GM19240 (cell line): ENCODE results near the gene CMTM3.
"Not testable (repeated sequence)": the region's sequence is repeated elsewhere in the genome, so short reads cannot be mapped to it uniquely, and the experiment has no call there.

Experiments used
- DNase-seq: peaks from one replicate; pipeline ENCODE4 v3.0.0; 2011; ENCODE audit warnings: low spot score; ENCODE audit not compliant: insufficient read length

The CMTM3 gene

DNA sequence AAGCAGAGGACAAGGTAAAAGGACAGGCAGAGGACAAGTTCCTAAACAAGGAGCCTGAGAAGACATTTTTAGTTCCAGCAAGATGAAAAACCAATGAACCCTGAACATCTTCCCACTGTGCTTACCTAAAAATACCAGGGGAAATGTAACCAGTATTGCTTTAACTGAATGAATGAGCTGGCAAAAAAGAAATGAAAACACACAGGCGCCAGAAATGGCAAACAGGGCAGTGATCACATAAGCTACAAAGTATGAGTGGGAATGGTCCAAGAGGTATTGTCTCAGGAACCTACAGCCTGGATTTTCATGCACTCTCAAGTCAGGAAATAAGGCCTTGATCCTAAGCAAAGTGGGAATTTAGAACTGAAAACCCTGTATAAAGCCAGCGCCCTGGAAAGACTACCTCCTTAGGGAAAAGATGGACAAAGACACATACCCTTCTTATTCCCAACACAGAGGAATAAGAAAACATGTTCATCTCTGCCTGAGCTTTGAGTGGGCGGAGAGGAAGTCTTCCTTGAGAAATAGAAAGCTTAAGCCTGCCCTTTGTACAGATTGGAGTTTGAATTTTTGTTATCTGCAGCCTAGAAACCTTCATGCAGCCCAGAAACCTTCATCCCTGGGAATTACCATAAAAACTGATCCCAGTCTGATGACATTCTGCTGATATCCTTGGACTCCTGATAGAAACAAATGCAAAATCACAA, 23.1 kb upstream of the CMTM3 start:
- DNase-seq: no peak

DNA sequence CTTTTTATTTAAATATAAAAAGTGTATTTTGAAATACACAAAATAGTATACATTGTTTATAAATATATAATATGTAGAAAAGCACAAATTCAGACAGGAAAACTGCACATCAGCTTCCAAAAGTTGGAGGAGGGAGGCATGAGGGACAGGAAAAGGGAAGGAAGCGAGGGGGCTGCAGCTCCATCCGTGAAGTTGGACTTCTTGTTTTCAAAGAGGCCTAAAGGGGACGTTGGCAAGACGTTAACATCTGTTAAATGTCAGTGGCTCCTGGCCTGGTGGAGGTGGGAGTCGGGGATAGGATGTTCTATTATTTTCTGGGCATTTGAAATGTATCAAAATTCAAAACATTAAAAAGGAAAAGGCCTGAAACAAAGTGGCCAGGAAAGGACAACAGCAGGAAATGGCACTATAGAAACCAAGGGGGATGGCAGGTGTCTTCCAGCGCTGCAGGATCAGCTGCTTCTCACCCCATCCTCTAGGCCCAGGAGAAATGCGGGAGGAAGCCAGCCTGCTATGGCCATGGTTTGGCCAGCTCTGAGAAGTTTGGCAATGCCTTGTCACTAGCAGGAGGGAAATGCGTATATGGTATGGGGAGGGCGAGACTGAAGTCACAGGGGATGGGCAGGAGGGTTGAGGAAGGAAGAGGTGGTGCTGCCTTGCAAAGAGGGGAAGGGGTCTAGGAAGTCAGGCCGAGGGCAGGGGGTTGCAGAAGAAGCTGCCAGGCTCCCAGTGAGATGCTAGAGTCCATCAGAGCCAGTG, 18.8 kb upstream of the CMTM3 start:
- DNase-seq: no peak

DNA sequence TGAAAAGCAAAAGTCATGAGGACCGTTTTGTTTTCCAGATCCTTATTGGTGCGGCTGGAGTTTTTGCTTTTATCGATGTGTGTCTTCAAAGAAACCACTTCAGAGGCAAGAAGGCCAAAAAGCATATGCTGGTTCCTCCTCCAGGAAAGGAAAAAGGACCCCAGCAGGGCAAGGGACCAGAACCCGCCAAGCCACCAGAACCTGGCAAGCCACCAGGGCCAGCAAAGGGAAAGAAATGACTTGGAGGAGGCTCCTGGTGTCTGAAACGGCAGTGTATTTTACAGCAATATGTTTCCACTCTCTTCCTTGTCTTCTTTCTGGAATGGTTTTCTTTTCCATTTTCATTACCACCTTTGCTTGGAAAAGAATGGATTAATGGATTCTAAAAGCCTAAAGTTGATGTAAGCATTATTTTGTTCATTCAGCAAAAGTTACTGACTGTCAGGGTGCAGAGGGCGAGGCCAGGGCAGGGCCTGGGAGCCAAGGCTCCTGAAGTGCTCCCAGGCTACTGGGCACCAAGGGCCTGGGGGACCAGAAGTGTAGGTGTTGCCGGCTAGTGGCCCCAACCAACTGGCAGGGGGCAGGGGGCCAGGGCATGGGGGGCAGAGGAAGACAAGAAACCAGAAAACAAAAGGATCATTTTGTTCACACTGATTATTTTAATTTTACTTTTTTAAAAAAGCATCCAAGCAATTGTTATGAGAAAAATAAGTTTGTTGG, 16.5 kb upstream of the CMTM3 start:
- DNase-seq: no peak

DNA sequence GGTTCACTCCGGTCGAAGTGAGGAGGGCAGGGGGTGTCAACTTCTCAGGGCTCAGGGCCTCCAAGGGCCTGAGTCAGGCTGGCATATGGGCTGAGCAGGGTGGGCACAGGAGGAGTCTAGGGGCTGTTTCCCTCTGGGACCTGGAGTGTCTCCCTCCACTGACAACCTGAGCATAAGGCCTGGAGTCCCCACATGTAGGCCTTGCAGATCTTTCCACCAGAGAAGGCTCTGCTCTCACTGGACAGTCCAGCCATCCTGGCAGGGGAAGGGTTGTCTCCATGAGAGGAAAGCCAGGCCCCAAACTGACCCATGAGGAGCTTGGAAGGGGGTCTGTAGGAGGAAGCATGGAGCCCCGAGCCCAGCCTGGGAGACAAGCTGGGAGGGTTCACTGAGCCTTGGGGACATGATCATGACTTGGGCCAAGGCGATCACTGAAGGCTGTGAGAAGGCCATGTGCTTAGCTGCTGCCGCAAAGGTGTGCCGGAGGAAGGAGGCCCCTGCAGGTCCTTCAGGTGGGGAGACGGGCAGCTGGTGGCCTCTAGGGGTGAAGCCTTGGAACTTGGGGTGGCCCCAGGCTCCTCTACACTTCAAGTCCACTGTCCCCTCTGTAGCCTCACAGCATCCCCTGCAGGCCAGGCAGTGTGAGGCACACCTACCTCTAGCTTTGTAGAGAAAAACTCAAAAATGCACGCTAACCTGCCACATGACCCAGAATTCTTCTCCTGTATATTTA, 15.4 kb upstream of the CMTM3 start:
- no peak for DNase-seq

GRCh38 chr16:66590322-66590721, 14.2 kb upstream of the CMTM3 start:
- DNase-seq: no peak

GRCh38 chr16:66591018-66591417, 13.5 kb upstream of the CMTM3 start:
- no peak for DNase-seq

DNA sequence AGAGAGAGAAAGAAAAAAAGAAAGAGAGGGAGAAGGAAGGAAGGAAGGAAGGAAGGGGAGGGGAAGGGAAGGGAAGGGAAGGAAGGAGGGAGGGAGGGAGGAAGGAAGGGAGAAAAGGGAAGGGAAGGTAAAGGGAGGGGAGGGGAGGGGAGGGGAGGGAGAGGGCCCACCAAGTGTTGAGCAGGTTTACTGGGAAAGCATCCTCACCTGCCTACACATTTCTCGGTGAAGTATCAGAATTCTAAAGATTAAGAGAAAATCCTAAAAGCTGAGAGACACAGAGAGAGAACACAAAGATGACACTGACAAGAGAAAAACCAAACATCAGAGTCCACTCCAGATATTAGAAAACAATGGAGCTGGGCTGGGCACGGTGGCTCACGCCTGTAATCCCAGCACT, 12.3 kb upstream of the CMTM3 start:
- no peak for DNase-seq

DNA sequence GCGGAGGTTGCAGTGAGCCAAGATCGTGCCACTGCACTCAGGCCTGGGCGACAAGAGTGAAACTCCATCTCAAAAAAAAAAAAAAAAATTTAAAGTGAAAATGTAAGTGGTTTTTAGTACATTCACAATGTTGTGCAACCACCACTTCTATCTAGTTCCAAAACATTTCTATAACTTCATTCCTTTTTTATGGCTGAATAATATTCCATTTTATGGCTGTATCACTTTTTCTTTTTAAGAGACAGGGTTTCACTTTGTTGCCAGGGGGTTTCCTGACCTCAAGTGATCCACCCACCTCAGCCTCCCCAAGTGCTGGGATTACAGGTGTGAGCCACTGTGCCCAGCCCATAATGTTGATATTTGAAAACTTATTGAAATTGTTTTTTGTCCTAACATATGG, 11.7 kb upstream of the CMTM3 start:
- no peak for DNase-seq

DNA sequence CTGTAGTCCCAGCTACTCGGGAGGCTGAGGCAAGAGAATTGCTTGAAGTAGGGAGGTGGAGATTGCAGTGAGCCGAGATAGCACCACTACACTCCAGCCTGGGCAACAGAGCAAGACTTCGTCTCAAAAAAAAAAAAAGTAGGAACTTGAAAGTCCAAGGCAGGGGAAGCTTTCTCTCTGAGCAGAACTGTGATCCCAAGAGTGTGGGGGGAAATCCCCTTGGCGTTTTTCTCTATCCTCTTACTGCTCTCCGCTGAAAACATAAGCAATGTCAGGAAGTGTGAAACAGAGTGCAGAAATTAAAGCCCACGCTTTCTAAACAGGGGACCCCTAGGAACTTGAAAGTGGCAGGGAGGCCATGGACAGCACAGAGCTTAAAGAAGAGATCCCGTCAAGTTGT, 9.8 kb upstream of the CMTM3 start:
- no peak for DNase-seq

DNA sequence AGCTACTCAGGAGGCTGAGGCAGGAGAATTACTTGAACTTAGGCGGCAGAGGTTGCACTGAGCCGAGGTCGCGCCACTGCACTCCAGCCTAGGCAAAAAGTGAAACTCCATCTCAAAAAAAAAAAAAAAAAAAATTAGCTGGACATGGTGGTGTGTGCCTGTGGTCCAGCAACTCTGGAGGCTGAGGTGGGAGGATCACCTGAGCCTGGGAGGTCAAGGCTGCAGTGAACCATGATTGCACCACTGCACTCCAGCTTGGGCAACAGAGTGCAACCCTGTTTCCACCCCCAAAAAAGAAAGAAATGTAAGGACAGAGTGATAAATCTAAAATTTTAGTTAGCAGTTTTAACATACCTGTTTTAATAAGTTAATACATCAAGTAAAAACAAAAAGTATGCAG, 7.9 kb upstream of the CMTM3 start:
- DNase-seq: not testable (repeated sequence)

DNA sequence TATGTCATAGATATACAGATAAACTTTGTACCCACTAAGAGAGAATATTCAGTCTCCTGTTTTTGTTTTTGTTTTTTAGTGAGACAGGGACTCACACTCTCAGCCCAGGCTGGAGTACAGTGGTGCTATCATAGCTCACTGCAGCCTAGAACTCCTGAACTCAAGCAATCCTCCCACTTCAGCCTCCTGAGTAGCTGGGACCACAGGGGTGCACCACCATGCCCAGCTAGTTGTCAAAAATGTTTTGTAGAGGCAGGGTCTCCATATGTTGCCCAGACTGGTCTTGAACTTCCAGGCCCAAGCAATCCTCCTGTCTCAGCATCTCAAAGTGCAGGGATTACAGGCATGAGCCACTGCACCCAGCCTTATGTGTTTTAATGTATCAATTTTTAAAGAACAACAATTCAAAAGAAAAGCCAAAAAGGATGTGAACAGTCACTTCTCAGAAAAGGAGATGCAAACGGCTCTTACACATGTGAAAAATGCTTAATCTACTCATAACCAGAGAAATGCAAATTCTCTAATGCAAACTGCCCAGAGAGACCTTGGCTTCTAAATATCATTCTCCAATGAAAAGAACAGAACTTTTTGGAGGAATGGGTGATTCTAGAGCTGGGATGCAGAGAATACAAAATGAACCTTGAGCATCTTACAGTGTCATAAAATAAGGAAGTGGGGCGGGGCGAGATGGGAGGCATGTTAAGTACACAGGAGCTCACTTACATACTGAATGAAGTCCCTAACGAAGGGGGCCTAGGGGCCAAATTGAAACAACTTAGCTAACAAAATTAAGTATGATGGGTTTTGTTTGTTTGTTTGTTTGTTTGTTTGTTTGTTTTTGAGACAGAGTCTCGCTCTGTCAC, 7.3 kb upstream of the CMTM3 start:
- DNase-seq: no peak

DNA sequence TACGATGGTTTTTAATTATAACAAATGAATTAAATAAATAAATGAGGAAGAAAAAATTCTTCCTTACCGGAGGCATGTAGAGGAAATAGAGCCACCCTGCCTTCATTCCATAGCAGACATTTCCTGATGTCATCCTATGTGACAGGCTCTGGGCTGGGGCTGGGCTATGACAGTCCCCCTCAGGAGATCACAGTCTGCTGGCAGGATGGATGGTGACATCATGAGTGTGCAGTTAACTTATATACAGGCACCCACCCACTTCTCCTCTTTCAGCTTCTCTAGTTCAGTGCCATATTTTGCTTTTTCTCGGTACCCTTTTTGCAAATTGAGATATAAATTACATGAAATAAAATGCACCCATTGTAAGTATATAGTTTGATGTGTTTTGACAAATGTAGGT, 6.4 kb upstream of the CMTM3 start:
- no peak for DNase-seq

GRCh38 chr16:66599726-66600125, 4.8 kb upstream of the CMTM3 start:
- DNase-seq: no peak

DNA sequence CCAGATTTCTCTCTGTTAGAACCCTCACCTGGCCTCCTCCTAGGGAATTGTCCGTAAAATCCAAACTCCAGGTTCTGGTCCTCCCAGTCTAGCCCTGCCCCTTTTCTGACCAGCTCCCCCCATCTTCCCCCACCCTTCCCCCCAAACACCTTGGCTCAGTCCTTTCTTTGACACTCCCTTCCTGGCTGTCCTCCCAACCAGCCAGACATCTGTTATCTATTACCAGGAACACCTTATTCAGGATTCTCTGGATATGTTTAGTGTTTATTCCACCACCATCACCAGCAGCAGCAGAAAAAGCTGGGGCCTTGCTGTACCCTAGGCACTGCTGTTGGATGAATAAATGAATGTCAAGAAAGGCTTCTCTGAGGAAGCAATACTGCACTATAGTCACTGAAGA, 4.0 kb upstream of the CMTM3 start:
- no peak for DNase-seq

GRCh38 chr16:66601471-66601870, 3.0 kb upstream of the CMTM3 start:
- no peak for DNase-seq

- no peak for DNase-seq
Measured at GRCh38 chr16:66603537-66604375, 748 bp upstream of the CMTM3 start.

GRCh38 chr16:66605177-66605978, 874 bp downstream of the CMTM3 start:
- no peak for DNase-seq

- DNase-seq: no peak
Measured at GRCh38 chr16:66605979-66606751, 1.7 kb downstream of the CMTM3 start.
